ENCODE measurements around the gene TMA7.
"Not testable (repeated sequence)": the region's sequence is repeated elsewhere in the genome, so short reads cannot be mapped to it uniquely, and the experiment has no call there.

Gene TMA7

DNA sequence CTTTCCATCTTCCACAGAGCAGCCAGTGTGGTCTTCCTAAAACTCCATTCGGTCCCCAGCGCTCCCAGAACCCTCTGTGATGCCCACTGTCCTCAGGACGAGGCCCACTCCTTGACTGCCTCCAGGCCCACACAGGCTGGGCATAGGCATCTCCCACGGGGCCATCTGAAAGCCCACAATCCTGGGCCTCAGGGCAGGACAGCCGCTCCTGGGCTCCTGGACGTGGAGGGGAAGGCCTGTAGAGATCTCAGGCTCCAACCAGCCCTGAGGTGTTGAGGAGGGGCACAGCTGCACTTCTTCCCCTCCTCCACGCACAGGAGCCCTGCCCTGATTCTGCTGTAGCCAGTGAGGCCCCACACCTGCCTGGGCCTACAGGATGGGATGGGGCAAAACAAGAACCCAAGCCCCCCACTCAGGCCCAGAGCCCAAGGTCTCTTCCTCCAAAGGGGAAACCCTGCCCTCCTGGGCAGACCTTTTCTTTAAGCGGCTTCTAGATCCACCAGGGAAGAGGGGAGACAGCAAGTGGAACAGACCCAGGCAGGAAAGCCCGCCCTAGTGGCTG is 38.0 kb downstream of the TMA7 start:
- Histone ChIP-seq H4K20me1 (ENCODE audit: insufficient read depth, low read length) (no peaks in the 10 kb centered on the region), H3K4me1 (ENCODE audit: low read length) (peaks cover 17% of the 10 kb centered on the region), H3K9me2 (replicated peaks; ENCODE audit: insufficient read depth, low read length) (no peaks in the 10 kb centered on the region), H3K4me3 (ENCODE audit: low read length) (no peak overlapping the region), H3K27ac (ENCODE audit: low read length) (no peak overlapping the region), H3K36me3 (replicated peaks; ENCODE audit: insufficient read depth, low read length) (no peaks in the 10 kb centered on the region), H3K27me3 (replicated peaks; ENCODE audit: insufficient read depth, low read length) (no peaks in the 10 kb centered on the region), H3K9ac (ENCODE audit: low read length) (no peak overlapping the region), H2AFZ (ENCODE audit: low read length) (no peak overlapping the region), H3F3A (ENCODE audit: insufficient read depth, low read length) (peaks cover 8% of the 10 kb centered on the region; the same call in 1 of the 2 replicates), H3K9me3 (replicated peaks; ENCODE audit: insufficient read depth, low read length) (no peaks in the 10 kb centered on the region), H3K79me2 (ENCODE audit: low read length) (no peaks in the 10 kb centered on the region), H3K4me2 (ENCODE audit: low read depth, low read length) (no peak overlapping the region)
- no peak for TF ChIP-seq EZH2phosphoT487 (IDR thresholded peaks at IDR 0.05; ENCODE audit: low read length)
- no peak for TF ChIP-seq EZH2 (optimal IDR thresholded peaks at IDR 0.05; ENCODE audit: low read depth, low read length)
- TF ChIP-seq, protein P1, sequence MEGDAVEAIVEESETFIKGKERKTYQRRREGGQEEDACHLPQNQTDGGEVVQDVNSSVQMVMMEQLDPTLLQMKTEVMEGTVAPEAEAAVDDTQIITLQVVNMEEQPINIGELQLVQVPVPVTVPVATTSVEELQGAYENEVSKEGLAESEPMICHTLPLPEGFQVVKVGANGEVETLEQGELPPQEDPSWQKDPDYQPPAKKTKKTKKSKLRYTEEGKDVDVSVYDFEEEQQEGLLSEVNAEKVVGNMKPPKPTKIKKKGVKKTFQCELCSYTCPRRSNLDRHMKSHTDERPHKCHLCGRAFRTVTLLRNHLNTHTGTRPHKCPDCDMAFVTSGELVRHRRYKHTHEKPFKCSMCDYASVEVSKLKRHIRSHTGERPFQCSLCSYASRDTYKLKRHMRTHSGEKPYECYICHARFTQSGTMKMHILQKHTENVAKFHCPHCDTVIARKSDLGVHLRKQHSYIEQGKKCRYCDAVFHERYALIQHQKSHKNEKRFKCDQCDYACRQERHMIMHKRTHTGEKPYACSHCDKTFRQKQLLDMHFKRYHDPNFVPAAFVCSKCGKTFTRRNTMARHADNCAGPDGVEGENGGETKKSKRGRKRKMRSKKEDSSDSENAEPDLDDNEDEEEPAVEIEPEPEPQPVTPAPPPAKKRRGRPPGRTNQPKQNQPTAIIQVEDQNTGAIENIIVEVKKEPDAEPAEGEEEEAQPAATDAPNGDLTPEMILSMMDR (IDR thresholded peaks at IDR 0.05; ENCODE audit: low read length): no peak
- DNase-seq: no peak

- Histone ChIP-seq H3K9ac (ENCODE audit: low read length) (peak overlapping the region; percentile 24; the same call in 1 of the 2 replicates), H2AFZ (ENCODE audit: low read length) (peak overlapping the region; percentile 60)
Measured at GRCh38 chr3:48478626-48479555, 38.8 kb downstream of the TMA7 start.

DNA sequence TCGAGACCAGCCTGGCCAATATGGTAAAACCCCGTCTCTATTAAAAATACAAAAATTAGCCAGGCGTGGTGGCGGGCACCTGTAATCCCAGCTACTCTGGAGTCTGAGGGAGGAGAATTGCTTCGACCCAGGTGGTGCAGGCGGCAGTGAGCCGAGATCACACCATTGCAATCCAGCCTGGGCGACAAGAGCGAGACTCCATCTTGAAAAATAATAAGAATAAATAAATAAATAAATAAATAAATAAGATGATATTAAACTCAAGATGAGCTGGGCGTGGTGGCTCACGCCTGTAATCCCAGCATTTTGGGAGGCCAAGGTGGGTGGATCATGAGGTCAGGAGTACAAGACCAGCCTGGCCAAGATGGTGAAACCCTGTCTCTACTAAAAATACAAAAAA is 40.8 kb downstream of the TMA7 start:
- H3K9ac ChIP-seq (ENCODE audit: low read length); H3K4me2 ChIP-seq (ENCODE audit: low read depth, low read length); H3K27ac ChIP-seq (ENCODE audit: low read length); H3K79me2 ChIP-seq (ENCODE audit: low read length); DNase-seq; H2AFZ ChIP-seq (ENCODE audit: low read length); H3K9me3 ChIP-seq (replicated peaks; ENCODE audit: insufficient read depth, low read length); H3K4me3 ChIP-seq (ENCODE audit: low read length); H3F3A ChIP-seq (ENCODE audit: insufficient read depth, low read length); H3K9me2 ChIP-seq (replicated peaks; ENCODE audit: insufficient read depth, low read length); H3K36me3 ChIP-seq (replicated peaks; ENCODE audit: insufficient read depth, low read length); H4K20me1 ChIP-seq (ENCODE audit: insufficient read depth, low read length); H3K4me1 ChIP-seq (ENCODE audit: low read length); H3K27me3 ChIP-seq (replicated peaks; ENCODE audit: insufficient read depth, low read length): not testable (repeated sequence)

More at GRCh38 chr3:48478626-48479555, 38.8 kb downstream of the TMA7 start:
- Histone ChIP-seq H3K36me3 (replicated peaks; ENCODE audit: insufficient read depth, low read length) (no peaks in the 10 kb centered on the region), H3K9me3 (replicated peaks; ENCODE audit: insufficient read depth, low read length) (no peaks in the 10 kb centered on the region), H3K4me3 (ENCODE audit: low read length) (no peak overlapping the region), H4K20me1 (ENCODE audit: insufficient read depth, low read length) (no peaks in the 10 kb centered on the region), H3K27me3 (replicated peaks; ENCODE audit: insufficient read depth, low read length) (no peaks in the 10 kb centered on the region), H3K4me1 (ENCODE audit: low read length) (peaks cover 10% of the 10 kb centered on the region), H3K79me2 (ENCODE audit: low read length) (no peaks in the 10 kb centered on the region), H3K27ac (ENCODE audit: low read length) (peak overlapping the region; percentile 51), H3F3A (ENCODE audit: insufficient read depth, low read length) (peaks cover 8% of the 10 kb centered on the region; the same call in 1 of the 2 replicates), H3K9me2 (replicated peaks; ENCODE audit: insufficient read depth, low read length) (no peaks in the 10 kb centered on the region), H3K4me2 (ENCODE audit: low read depth, low read length) (peak overlapping the region; percentile 22)
- peak; percentile 89 for DNase-seq
- no peak for TF ChIP-seq EZH2phosphoT487 (IDR thresholded peaks at IDR 0.05; ENCODE audit: low read length)
- TF ChIP-seq, protein P1 (IDR thresholded peaks at IDR 0.05; ENCODE audit: low read length): peak; percentile 7; the same call in 1 of the 2 replicates

DNA sequence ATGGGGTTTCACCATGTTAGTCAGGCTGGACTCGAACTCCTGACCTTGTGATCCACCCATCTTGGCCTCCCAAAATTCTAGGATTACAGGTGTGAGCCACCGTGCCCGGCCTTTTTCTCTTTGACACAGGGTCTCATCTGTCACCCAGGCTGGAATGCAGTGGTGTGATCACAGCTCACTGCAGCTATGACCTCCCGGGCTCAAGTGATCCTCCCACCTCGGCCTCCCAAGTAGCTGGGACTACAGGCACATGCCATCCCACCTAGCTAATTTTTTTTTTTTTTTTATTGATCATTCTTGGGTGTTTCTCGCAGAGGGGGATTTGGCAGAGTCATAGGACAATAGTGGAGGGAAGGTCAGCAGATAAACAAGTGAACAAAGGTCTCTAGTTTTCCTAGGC is 42.8 kb downstream of the TMA7 start:
- H4K20me1 ChIP-seq (ENCODE audit: insufficient read depth, low read length); H3K36me3 ChIP-seq (replicated peaks; ENCODE audit: insufficient read depth, low read length); H3F3A ChIP-seq (ENCODE audit: insufficient read depth, low read length); H3K9me3 ChIP-seq (replicated peaks; ENCODE audit: insufficient read depth, low read length); H2AFZ ChIP-seq (ENCODE audit: low read length); H3K4me3 ChIP-seq (ENCODE audit: low read length); H3K9ac ChIP-seq (ENCODE audit: low read length); H3K27ac ChIP-seq (ENCODE audit: low read length); H3K4me2 ChIP-seq (ENCODE audit: low read depth, low read length); H3K4me1 ChIP-seq (ENCODE audit: low read length); H3K9me2 ChIP-seq (replicated peaks; ENCODE audit: insufficient read depth, low read length); H3K27me3 ChIP-seq (replicated peaks; ENCODE audit: insufficient read depth, low read length); DNase-seq; H3K79me2 ChIP-seq (ENCODE audit: low read length): not testable (repeated sequence)
